ENCODE measurements around the gene RFX1.

DNA sequence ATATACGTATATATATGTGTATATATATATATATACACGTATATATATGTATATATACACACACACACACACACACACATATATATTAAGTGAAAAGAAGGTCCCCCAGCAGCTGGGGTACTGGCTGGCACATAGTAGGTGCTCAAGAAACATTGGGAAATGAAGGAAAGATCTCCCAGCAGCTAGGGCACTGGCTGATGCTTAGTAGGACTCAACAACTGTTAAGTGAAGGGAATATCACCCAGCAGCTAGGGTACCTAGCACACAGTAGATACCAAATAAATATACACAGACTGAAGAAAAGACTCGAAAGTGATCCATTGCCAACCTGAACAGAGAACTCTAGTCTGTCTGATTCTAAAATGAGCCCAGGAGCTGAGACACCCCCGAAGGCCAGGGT is 80.1 kb downstream of the RFX1 start:
- no peak for TF ChIP-seq CTCF (conservative IDR thresholded peaks at IDR 0.05)
- TF ChIP-seq ZFX (IDR thresholded peaks at IDR 0.05) = no peak
